ENCODE data around the gene BCL2L13. TPM values are rescaled to one million over a fixed set of nuclear protein-coding genes. Genes with fewer than 3 reads are reported as not detected.

BCL2L13 gene
- total RNA-seq, 2 donors from 2014 or later, result 19.8 to 35.0 TPM

- Histone ChIP-seq H3K27me3 (no peaks in the 10 kb centered on the region), H3K36me3 (replicated peaks in 1 of 2; ENCODE audit: insufficient read depth in 1 of 2, low read depth in 2 of 2) (peaks cover 0 to 3% of the 10 kb centered on the region in 2 donors), H3K9me3 (no peaks in the 10 kb centered on the region), H3K4me1 (no peaks in the 10 kb centered on the region), H3K27ac (no peak overlapping the region), H3K4me3 (no peak overlapping the region)
- no peak for ATAC-seq
- intact Hi-C loops (cut with DNase I), result no loop called here
- no peak for DNase-seq
- TF ChIP-seq POLR2A (IDR thresholded peaks at IDR 0.05) (no peak), CTCF (IDR thresholded peaks at IDR 0.05) (no peak)
These were observed 60.4 kb downstream of the BCL2L13 start for GRCh38 chr22:17698948-17699347.

- H3K4me3 ChIP-seq, result no peak overlapping the region
- WGBS, 2 donors, result 74 to 78% methylated on average over 7 of the region's 7 CpGs
- ATAC-seq, result no peak
- no peaks in the 10 kb centered on the region for H3K4me1 ChIP-seq
- H3K27ac ChIP-seq, result no peak overlapping the region
- H3K9me3 ChIP-seq, result no peaks in the 10 kb centered on the region
- intact Hi-C loops (cut with DNase I), result no loop called here
- H3K36me3 ChIP-seq (replicated peaks in 1 of 2; ENCODE audit: insufficient read depth in 1 of 2, low read depth in 2 of 2), result peaks cover 0 to 1% of the 10 kb centered on the region in 2 donors
- DNase-seq, result no peak
- TF ChIP-seq POLR2A (IDR thresholded peaks at IDR 0.05) (no peak), CTCF (IDR thresholded peaks at IDR 0.05) (no peak)
- H3K27me3 ChIP-seq, result no peaks in the 10 kb centered on the region
These were observed 61.3 kb downstream of the BCL2L13 start for GRCh38 chr22:17699696-17700340.

- DNase-seq (no peak), ATAC-seq (no peak)
- Histone ChIP-seq H3K27me3 (no peaks in the 10 kb centered on the region), H3K4me1 (no peaks in the 10 kb centered on the region), H3K27ac (no peak overlapping the region), H3K9me3 (no peaks in the 10 kb centered on the region), H3K4me3 (no peak overlapping the region), H3K36me3 (replicated peaks in 1 of 2; ENCODE audit: insufficient read depth in 1 of 2, low read depth in 2 of 2) (no peaks in the 10 kb centered on the region)
- 37 to 39% methylated on average over 3 of the region's 3 CpGs for WGBS, 2 donors
- TF ChIP-seq POLR2A (IDR thresholded peaks at IDR 0.05), result no peak
- no peak for TF ChIP-seq CTCF (IDR thresholded peaks at IDR 0.05)
- intact Hi-C loops (cut with DNase I), result no loop called here
These were observed 62.2 kb downstream of the BCL2L13 start for GRCh38 chr22:17700778-17701177.

GRCh38 chr22:17703811-17704210, 65.3 kb downstream of the BCL2L13 start:
- TF ChIP-seq CTCF (IDR thresholded peaks at IDR 0.05), result no peak
- no peak for TF ChIP-seq POLR2A (IDR thresholded peaks at IDR 0.05)
- ATAC-seq (no peak), DNase-seq (no peak)
- Histone ChIP-seq H3K4me1 (peaks cover 7% of the 10 kb centered on the region), H3K9me3 (no peaks in the 10 kb centered on the region), H3K27me3 (no peaks in the 10 kb centered on the region), H3K27ac (no peak overlapping the region), H3K4me3 (no peak overlapping the region), H3K36me3 (replicated peaks in 1 of 2; ENCODE audit: insufficient read depth in 1 of 2, low read depth in 2 of 2) (no peaks in the 10 kb centered on the region)
- intact Hi-C loops (cut with DNase I), result no loop called here
- 95 to 100% methylated on average over 2 of the region's 2 CpGs for WGBS, 2 donors

GRCh38 chr22:17705546-17705945, 67.0 kb downstream of the BCL2L13 start:
- no peak for ATAC-seq
- H3K36me3 ChIP-seq (replicated peaks in 1 of 2; ENCODE audit: insufficient read depth in 1 of 2, low read depth in 2 of 2), result no peaks in the 10 kb centered on the region
- no peak for DNase-seq
- TF ChIP-seq CTCF (IDR thresholded peaks at IDR 0.05), result no peak
- TF ChIP-seq POLR2A (IDR thresholded peaks at IDR 0.05), result no peak
- intact Hi-C loops (cut with DNase I), result no loop called here
- H3K27ac ChIP-seq, result no peak overlapping the region
- peaks cover 7% of the 10 kb centered on the region for H3K4me1 ChIP-seq
- no peak overlapping the region for H3K4me3 ChIP-seq
- WGBS, 2 donors, result 94 to 96% methylated on average over 7 of the region's 7 CpGs
- no peaks in the 10 kb centered on the region for H3K27me3 ChIP-seq
- H3K9me3 ChIP-seq, result no peaks in the 10 kb centered on the region
